H1 (cell line): ENCODE data around the gene OR10G7. TPM values are rescaled to one million over a fixed set of nuclear protein-coding genes. Genes with fewer than 3 reads are reported as not detected.

Experiments used
- polyA plus RNA-seq, 7 experiments: library from polyadenylated mRNA; depleted of rRNA in 3 of 7; stranded (reverse) in 5 of 7; unstranded in 2 of 7; fragments of >200 nt in 5 of 7; fragments of 200-250 nt in 2 of 7; gene quantifications; 1 replicate in 5 of 7; 2 replicates in 1 of 7; 4 replicates in 1 of 7; pipeline versions ENCODE4 v1.2.1 to v1.2.3, GENCODE V29; 2011 to 2013; ENCODE audit warnings: missing spikeins in 2 of 7, mixed read lengths in 2 of 7
- total RNA-seq: library from RNA; stranded (reverse); fragmentation: NEBNext Ultra II Directional; extraction: Animal tissue kit (Norgen Biotek cat#: 25700); gene quantifications from 2 replicates; pipeline ENCODE4 v1.2.1, GENCODE V29; 2021

Gene OR10G7
- total and polyA plus RNA-seq, 2 of the 8 experiments (the other 6 are each of a cell fraction or from before 2014, with no cell fraction given), result not detected

Other genes starting within 250 kb of the OR10G7 start
- gene OR6M1, start 235.0 kb downstream of the OR10G7 start, total RNA-seq, result not detected in 2 replicates
- gene OR6M1, start 235.0 kb downstream of the OR10G7 start, polyA plus RNA-seq (2011; rRNA removed), result not detected in 2 replicates
- not detected in 2 replicates for gene TMEM225, start 155.7 kb downstream of the OR10G7 start, total RNA-seq
- gene TMEM225, start 155.7 kb downstream of the OR10G7 start, polyA plus RNA-seq (2011; rRNA removed), result not detected in 2 replicates
- not detected in 2 replicates for gene OR8D4, start 139.2 kb downstream of the OR10G7 start, total RNA-seq
- not detected in 2 replicates for gene OR8D4, start 139.2 kb downstream of the OR10G7 start, polyA plus RNA-seq (2011; rRNA removed)
- gene OR4D5, start 101.7 kb downstream of the OR10G7 start, total RNA-seq, result not detected in 2 replicates
- not detected in 2 replicates for gene OR4D5, start 101.7 kb downstream of the OR10G7 start, polyA plus RNA-seq (2011; rRNA removed)
- gene OR6T1, start 97.5 kb downstream of the OR10G7 start, total RNA-seq, result not detected in 2 replicates
- not detected in 2 replicates for gene OR6T1, start 97.5 kb downstream of the OR10G7 start, polyA plus RNA-seq (2011; rRNA removed)
- gene OR10S1, start 63.5 kb downstream of the OR10G7 start, total RNA-seq, result not detected in 2 replicates
- gene OR10S1, start 63.5 kb downstream of the OR10G7 start, polyA plus RNA-seq (2011; rRNA removed), result not detected in 2 replicates
- gene OR10G6, start 46.2 kb downstream of the OR10G7 start, total RNA-seq, result not detected in 2 replicates
- not detected in 2 replicates for gene OR10G6, start 46.2 kb downstream of the OR10G7 start, polyA plus RNA-seq (2011; rRNA removed)
- not detected in 2 replicates for gene OR10G4, start 28.3 kb downstream of the OR10G7 start, total RNA-seq
- 0.14 TPM in 1 of 2 replicates, not detected in the other for gene OR10G4, start 28.3 kb downstream of the OR10G7 start, polyA plus RNA-seq (2011; rRNA removed)
- not detected in 2 replicates for gene OR10G9, start 18.3 kb downstream of the OR10G7 start, total RNA-seq
- gene OR10G9, start 18.3 kb downstream of the OR10G7 start, polyA plus RNA-seq (2011; rRNA removed), result not detected in 2 replicates
- not detected in 2 replicates for gene OR10G8, start 14.5 kb downstream of the OR10G7 start, total RNA-seq
- not detected in 2 replicates for gene OR10G8, start 14.5 kb downstream of the OR10G7 start, polyA plus RNA-seq (2011; rRNA removed)
- gene VWA5A, start 74.1 kb upstream of the OR10G7 start, total RNA-seq, result 18.8 and 20.4 TPM in 2 replicates
- gene VWA5A, start 74.1 kb upstream of the OR10G7 start, polyA plus RNA-seq (2011; rRNA removed), result 8.7 and 12.5 TPM in 2 replicates
- not detected in 2 replicates for gene OR10D3, start 142.0 kb upstream of the OR10G7 start, total RNA-seq
- gene OR10D3, start 142.0 kb upstream of the OR10G7 start, polyA plus RNA-seq (2011; rRNA removed), result not detected in 2 replicates
- gene OR8G1, start 199.8 kb upstream of the OR10G7 start, total RNA-seq, result not detected in 2 replicates
- not detected in 2 replicates for gene OR8G1, start 199.8 kb upstream of the OR10G7 start, polyA plus RNA-seq (2011; rRNA removed)
- gene OR8G5, start 215.1 kb upstream of the OR10G7 start, total RNA-seq, result not detected in 2 replicates
- gene OR8G5, start 215.1 kb upstream of the OR10G7 start, polyA plus RNA-seq (2011; rRNA removed), result not detected in 2 replicates